Suprapubic skin (tissue), 4 donors: ENCODE results near the gene NLRC4. TPM values are rescaled to one million over a fixed set of nuclear protein-coding genes. Genes with fewer than 3 reads are reported as not detected.
A peak's percentile ranks its signal among the peaks of the same experiment; 100 is the strongest.
"Not testable (repeated sequence)": the region's sequence is repeated elsewhere in the genome, so short reads cannot be mapped to it uniquely, and the experiment has no call there.

ENCODE experiments used
- DNase-seq, 2 donors: peaks; one replicate each; pipeline ENCODE4 v3.0.0-alpha.2; 2019; ENCODE audit warnings: low spot score in 2 of 2
- H3K27ac ChIP-seq: fragments of 200-600 bp; sonication (generic); one replicate; pipeline ENCODE4 v1.5.1; 2019
- H3K27me3 ChIP-seq: fragments of 200-600 bp; sonication (generic); one replicate; pipeline ENCODE4 v1.5.1; 2019
- H3K36me3 ChIP-seq: fragments of 200-600 bp; sonication (generic); one replicate; pipeline ENCODE4 v1.5.1; 2019
- H3K4me1 ChIP-seq: fragments of 200-600 bp; sonication (generic); one replicate; pipeline ENCODE4 v1.5.1; 2019
- H3K4me3 ChIP-seq: fragments of 200-600 bp; sonication (generic); one replicate; pipeline ENCODE4 v1.5.1; 2019; ENCODE audit warnings: mild to moderate bottlenecking
- H3K9me3 ChIP-seq: fragments of 200-600 bp; sonication (generic); one replicate; pipeline ENCODE4 v1.5.1; 2019
- EP300 ChIP-seq: sonication (generic); formaldehyde crosslinking; IDR thresholded peaks from one replicate; pipeline ENCODE4 v1.6.1; 2017; ENCODE audit warnings: antibody characterized with exemption
- POLR2A ChIP-seq, 2 donors: fragments of 450-650 bp; IDR thresholded peaks; one replicate each; pipeline ENCODE4 v1.6.1; 2017; ENCODE audit warnings: antibody characterized with exemption in 2 of 2, mild to moderate bottlenecking in 2 of 2, moderate library complexity in 2 of 2
- POLR2AphosphoS5 ChIP-seq, 3 donors: sonication (generic); formaldehyde crosslinking; IDR thresholded peaks; one replicate each; pipeline ENCODE4 v1.6.1; 2017; ENCODE audit warnings: antibody characterized with exemption in 3 of 3
- WGBS: methylation state at CpG from one replicate; pipeline ENCODE4 v1.1.5; 2018; 5-methylcytosine and 5-hydroxymethylcytosine counted together
- total RNA-seq, 4 donors: library from RNA; depleted of rRNA; stranded (reverse); fragments of >200 nt; gene quantifications; one replicate each; pipeline ENCODE4 v1.1.0, GENCODE V29; 2016
- TF ChIP-seq, protein P1 (sequence below), 2 donors: fragments of 200-600 bp in 1 of 2; fragments of 450-650 bp in 1 of 2; sonication (generic) in 1 of 2; IDR thresholded peaks; one replicate each; pipeline ENCODE4 v1.5.1; 2016 to 2019; ENCODE audit warnings: antibody characterized with exemption in 2 of 2, mild to moderate bottlenecking in 1 of 2, moderate library complexity in 1 of 2

Gene NLRC4
- total RNA-seq, 4 donors from 2014 or later: 0.17 to 0.19 TPM; not detected in 2

DNA sequence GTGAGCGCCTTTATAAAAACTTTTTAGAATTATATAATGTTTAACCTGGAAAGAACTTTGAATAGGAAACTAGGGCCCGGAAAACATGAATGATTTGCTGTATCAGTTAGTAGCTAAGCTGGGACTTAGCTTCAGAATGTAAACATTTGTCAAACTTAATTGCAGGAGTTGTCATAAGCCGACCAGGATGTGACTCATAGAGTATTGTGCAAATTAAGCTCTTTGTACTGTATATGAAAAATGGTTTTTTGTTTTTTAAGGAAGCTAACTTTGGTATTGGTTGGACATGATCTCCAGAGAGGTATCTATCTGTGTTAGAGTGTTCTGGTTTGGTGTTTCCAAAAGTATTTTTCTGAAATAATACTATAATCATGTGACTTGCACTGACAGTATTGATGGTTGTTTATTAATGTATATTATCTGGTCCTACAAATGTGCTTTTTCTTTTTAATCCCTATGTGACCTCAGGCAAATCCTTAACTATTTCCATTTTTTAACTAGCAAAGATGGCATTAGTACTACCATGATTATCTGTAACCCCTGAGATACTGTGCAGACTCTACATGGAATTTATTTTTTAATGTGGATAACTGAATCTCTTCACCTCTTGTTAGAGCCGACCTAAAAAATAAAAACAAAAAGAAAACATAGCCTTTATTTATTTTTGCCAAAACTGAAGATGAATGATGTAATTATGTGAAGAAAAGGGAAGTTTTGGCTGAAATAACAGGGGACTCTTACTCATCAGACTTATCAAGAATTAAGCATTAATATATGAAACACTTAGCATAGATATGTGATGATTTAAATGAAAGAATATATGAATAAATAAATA, 24.7 kb upstream of the NLRC4 start:
- peaks cover 22% of the 10 kb centered on the region for H3K36me3 ChIP-seq
- no peak overlapping the region for H3K27ac ChIP-seq
- DNase-seq: no peak
- WGBS: 63% methylated on average over 4 of the region's 4 CpGs
- no peaks in the 10 kb centered on the region for H3K9me3 ChIP-seq
- H3K4me3 ChIP-seq: no peak overlapping the region
- TF ChIP-seq EP300: no peak
- TF ChIP-seq POLR2A (IDR thresholded peaks at IDR 0.05): no peak
- TF ChIP-seq POLR2AphosphoS5 (IDR thresholded peaks at IDR 0.05): no peak
- TF ChIP-seq, protein P1, sequence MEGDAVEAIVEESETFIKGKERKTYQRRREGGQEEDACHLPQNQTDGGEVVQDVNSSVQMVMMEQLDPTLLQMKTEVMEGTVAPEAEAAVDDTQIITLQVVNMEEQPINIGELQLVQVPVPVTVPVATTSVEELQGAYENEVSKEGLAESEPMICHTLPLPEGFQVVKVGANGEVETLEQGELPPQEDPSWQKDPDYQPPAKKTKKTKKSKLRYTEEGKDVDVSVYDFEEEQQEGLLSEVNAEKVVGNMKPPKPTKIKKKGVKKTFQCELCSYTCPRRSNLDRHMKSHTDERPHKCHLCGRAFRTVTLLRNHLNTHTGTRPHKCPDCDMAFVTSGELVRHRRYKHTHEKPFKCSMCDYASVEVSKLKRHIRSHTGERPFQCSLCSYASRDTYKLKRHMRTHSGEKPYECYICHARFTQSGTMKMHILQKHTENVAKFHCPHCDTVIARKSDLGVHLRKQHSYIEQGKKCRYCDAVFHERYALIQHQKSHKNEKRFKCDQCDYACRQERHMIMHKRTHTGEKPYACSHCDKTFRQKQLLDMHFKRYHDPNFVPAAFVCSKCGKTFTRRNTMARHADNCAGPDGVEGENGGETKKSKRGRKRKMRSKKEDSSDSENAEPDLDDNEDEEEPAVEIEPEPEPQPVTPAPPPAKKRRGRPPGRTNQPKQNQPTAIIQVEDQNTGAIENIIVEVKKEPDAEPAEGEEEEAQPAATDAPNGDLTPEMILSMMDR (IDR thresholded peaks at IDR 0.05): no peak
- peaks cover 9% of the 10 kb centered on the region for H3K4me1 ChIP-seq
- H3K27me3 ChIP-seq: no peaks in the 10 kb centered on the region

DNA sequence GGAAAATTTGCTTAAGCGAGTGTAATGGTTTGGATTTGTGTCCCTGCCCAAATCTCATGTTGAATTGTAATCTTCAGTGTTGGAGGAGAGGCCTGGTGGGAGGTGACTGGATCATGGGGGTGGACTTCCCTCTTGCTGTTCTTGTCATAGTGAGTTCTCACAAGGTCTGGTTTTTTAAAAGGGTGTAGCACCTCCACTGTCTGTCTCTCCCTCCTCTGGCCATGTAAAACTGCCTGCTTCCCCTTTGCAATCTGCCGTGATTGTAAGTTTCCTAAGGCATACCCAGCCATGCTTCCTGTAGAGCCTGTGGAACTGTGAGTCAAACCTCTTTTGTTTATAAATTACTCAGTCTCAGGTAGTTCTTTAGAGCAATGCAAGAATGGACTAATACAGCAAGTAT, 19.6 kb upstream of the NLRC4 start:
- 81% methylated on average over 2 of the region's 2 CpGs for WGBS
- Histone ChIP-seq H3K4me3 (no peak overlapping the region), H3K36me3 (peaks cover 10% of the 10 kb centered on the region), H3K27me3 (no peaks in the 10 kb centered on the region), H3K9me3 (no peaks in the 10 kb centered on the region), H3K27ac (no peak overlapping the region), H3K4me1 (peaks cover 11% of the 10 kb centered on the region)
- TF ChIP-seq POLR2A (IDR thresholded peaks at IDR 0.05) (no peak), POLR2AphosphoS5 (IDR thresholded peaks at IDR 0.05) (no peak), EP300 (no peak)
- TF ChIP-seq, protein P1 (IDR thresholded peaks at IDR 0.05): no peak
- DNase-seq: no peak

DNA sequence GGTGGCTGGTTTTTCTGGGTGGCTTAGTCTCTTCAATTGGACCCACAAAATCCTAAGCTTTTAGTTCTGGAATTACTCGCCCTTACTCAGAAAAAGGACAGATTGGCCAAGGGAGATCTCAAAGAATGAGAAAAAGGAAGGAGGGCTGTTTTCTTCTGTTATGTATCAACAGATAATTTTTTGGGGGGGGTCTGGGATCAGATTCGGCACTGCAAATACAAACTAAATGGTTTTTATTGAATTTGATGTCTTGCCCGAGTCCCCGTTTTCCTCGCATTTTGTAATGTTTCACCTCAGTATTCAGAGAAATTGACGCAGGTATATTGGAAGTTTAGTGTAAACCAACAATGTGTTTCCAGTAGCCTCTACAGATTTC, 13.8 kb upstream of the NLRC4 start:
- 16% methylated on average over 6 of the region's 6 CpGs for WGBS
- Histone ChIP-seq H3K27ac (peak overlapping the region; percentile 92), H3K4me1 (peaks cover 19% of the 10 kb centered on the region), H3K4me3 (peak overlapping the region; percentile 100), H3K9me3 (no peaks in the 10 kb centered on the region), H3K36me3 (peaks cover 10% of the 10 kb centered on the region), H3K27me3 (no peaks in the 10 kb centered on the region)
- TF ChIP-seq EP300 (no peak), POLR2A (IDR thresholded peaks at IDR 0.05) (no peak), POLR2AphosphoS5 (IDR thresholded peaks at IDR 0.05) (no peak)
- no peak for DNase-seq

DNA sequence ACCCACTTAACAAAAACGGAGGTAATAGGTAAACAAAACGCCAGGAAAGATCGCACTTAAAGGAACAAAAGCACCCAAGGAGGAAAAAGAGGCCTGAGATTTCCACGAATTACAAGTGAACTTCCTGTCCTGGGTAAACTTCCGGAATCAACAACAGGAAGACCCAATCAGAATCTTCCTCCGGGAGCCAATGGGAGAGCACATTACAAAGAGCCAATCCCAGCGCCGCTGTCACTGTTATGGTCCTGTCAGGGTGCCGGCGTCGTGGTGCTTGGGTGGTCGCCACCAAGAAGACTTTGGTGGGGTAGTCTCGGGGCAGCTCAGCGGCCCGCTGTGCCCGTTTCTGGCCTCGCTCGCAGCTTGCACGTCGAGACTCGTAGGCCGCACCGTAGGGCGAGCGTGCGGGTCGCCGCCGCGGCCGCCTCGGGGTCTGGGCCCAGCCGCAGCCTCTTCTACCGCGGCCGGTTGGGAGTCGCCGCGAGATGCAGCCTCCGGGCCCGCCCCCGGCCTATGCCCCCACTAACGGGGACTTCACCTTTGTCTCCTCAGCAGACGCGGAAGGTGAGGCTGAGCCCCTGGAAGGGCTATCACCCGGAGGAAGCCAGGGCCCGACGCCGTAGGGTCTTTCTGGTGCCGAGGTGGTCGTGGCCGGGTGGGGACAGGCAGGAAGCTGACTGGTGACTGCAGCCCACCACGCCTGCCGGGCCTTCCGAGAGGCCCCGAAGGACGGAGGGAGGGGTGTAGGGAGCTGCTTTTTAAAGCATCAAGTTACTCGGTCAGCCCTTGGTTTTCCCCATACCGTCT, 13.2 kb upstream of the NLRC4 start, which contains the start of gene YIPF4:
Gene YIPF4, plus strand, starts transcription at position 231 of the 804 bp plus-strand sequence. Its CDS starts 252 bp downstream, at position 483.
- Histone ChIP-seq H3K9me3 (no peaks in the 10 kb centered on the region), H3K27me3 (no peaks in the 10 kb centered on the region), H3K27ac (peak within 1 kb of the TSS; percentile 92), H3K36me3 (peaks cover 6% of the 10 kb centered on the region), H3K4me1 (peaks cover 17% of the 10 kb centered on the region), H3K4me3 (peak within 1 kb of the TSS; percentile 100)
- no peak for TF ChIP-seq EP300
- TF ChIP-seq, protein P1 (IDR thresholded peaks at IDR 0.05): no peak
- peak in 2 of 3 donors; percentile 67 to 70 for TF ChIP-seq POLR2AphosphoS5 (IDR thresholded peaks at IDR 0.05)
- no peak for TF ChIP-seq POLR2A (IDR thresholded peaks at IDR 0.05)
- 1% methylated on average over 32 of the region's 59 CpGs for WGBS
- DNase-seq: peak; percentile 92 to 94

DNA sequence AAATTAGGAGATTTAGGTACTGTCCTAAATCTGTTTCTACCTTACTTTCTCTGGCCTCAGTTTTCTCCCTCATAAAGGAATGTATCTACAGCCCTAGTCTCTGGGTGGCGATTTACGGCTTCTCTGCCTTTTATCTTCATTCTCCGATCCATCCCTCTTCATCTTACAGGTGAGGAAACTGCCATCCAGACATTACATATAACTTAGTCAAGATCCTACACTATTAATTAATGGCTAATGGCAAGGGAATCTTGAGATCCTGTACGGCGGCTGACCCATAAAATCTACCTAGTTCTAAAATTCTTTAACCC, 12.6 kb upstream of the NLRC4 start:
- TF ChIP-seq EP300 (no peak), POLR2AphosphoS5 (IDR thresholded peaks at IDR 0.05) (no peak), POLR2A (IDR thresholded peaks at IDR 0.05) (no peak)
- TF ChIP-seq, protein P1 (IDR thresholded peaks at IDR 0.05): no peak
- no peaks in the 10 kb centered on the region for H3K27me3 ChIP-seq
- H3K9me3 ChIP-seq: no peaks in the 10 kb centered on the region
- DNase-seq: no peak
- WGBS: 72% methylated on average over 5 of the region's 5 CpGs
- peak overlapping the region; percentile 100 for H3K4me3 ChIP-seq
- peaks cover 17% of the 10 kb centered on the region for H3K4me1 ChIP-seq
- H3K27ac ChIP-seq: peak overlapping the region; percentile 92
- peaks cover under 1% of the 10 kb centered on the region for H3K36me3 ChIP-seq

DNA sequence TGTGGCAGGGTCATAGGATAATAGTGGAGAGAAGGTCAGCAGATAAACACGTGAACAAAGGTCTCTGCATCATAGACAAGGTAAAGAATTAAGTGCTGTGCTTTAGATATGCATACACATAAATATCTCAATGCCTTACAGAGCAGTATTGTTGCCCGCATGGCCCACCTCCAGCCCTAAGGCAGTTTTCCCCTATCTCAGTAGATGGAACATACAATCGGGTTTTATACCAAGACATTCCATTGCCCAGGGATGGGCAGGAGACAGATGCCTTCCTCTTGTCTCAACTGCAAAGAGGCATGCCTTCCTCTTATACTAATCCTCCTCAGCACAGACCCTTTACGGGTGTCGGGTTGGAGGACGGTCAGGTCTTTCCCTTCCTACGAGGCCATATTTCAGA, 11.1 kb upstream of the NLRC4 start:
- H3K4me3 ChIP-seq, H3K27me3 ChIP-seq, H3K27ac ChIP-seq, DNase-seq, H3K9me3 ChIP-seq, H3K36me3 ChIP-seq: not testable (repeated sequence)
- WGBS: 86% methylated on average over 7 of the region's 7 CpGs
- peaks cover 17% of the 10 kb centered on the region for H3K4me1 ChIP-seq
